SU-DHL-6 (cell line): ENCODE data around the gene CACNA2D4.

ENCODE experiments used
- H2AFZ ChIP-seq: fragments of 200-600 bp; sonication (generic); 2 replicates; pipeline ENCODE4 v1.6.1; 2014; ENCODE audit warnings: low read depth, mild to moderate bottlenecking, moderate library complexity, mixed read lengths, antibody characterized with exemption, low read length; ENCODE audit not compliant: severe bottlenecking
- H3F3A ChIP-seq: fragments of 200-600 bp; shearing (Covaris generic); 2 replicates; pipeline ENCODE4 v1.6.0; 2016; ENCODE audit warnings: antibody characterized with exemption, mild to moderate bottlenecking; ENCODE audit not compliant: insufficient read depth
- H3K27ac ChIP-seq: fragments of 200-600 bp; sonication (generic); 2 replicates; pipeline ENCODE4 v1.5.1; 2016; ENCODE audit warnings: low read depth, mild to moderate bottlenecking, low read length, moderate library complexity, mixed read lengths
- H3K27me3 ChIP-seq: fragments of 200-600 bp; sonication (generic), shearing (Covaris generic); 2 replicates; pipeline ENCODE4 v1.6.0; 2014; ENCODE audit warnings: mild to moderate bottlenecking, low read length
- H3K36me3 ChIP-seq: fragments of 200-600 bp; sonication (generic); 2 replicates; pipeline ENCODE4 v1.6.1; 2014; ENCODE audit warnings: mild to moderate bottlenecking, low read length, mixed read lengths
- H3K4me2 ChIP-seq: fragments of 300-600, 200-600 bp; shearing (Covaris generic), sonication (generic); 2 replicates; pipeline ENCODE4 v1.6.0; 2014; ENCODE audit warnings: low read length, low read depth, mild to moderate bottlenecking; ENCODE audit not compliant: poor library complexity, severe bottlenecking
- H3K4me3 ChIP-seq: fragments of 200-600 bp; sonication (generic); 2 replicates; pipeline ENCODE4 v1.5.1; 2014; ENCODE audit warnings: antibody characterized with exemption, low read length, mild to moderate bottlenecking, mixed read lengths; ENCODE audit not compliant: insufficient read depth, poor library complexity, severe bottlenecking
- H3K79me2 ChIP-seq: fragments of 200-600 bp; sonication (generic); 2 replicates; pipeline ENCODE4 v1.6.1; 2014; ENCODE audit warnings: mild to moderate bottlenecking, low read length, moderate library complexity; ENCODE audit not compliant: insufficient read depth
- H3K9ac ChIP-seq: fragments of 200-600 bp; sonication (generic); 2 replicates; pipeline ENCODE4 v1.7.0; 2014; ENCODE audit warnings: mild to moderate bottlenecking, low read length
- H3K9me2 ChIP-seq: fragments of 200-600 bp; sonication (generic); replicated peaks from 2 replicates; pipeline ENCODE4 v1.6.1; 2014; ENCODE audit warnings: low read length; ENCODE audit not compliant: insufficient read depth
- H3K9me3 ChIP-seq: fragments of 200-600 bp; sonication (generic); 2 replicates; pipeline ENCODE4 v1.6.1; 2014; ENCODE audit warnings: low read length, mixed read lengths; ENCODE audit not compliant: insufficient read depth
- H4K20me1 ChIP-seq: fragments of 200-600 bp; sonication (generic); 2 replicates; pipeline ENCODE4 v1.6.1; 2014; ENCODE audit warnings: low read depth, mild to moderate bottlenecking, antibody characterized with exemption, low read length, moderate library complexity, mixed read lengths
- CTCF ChIP-seq: fragments of 200-600 bp; sonication (generic); IDR thresholded peaks from one replicate; pipeline ENCODE4 v1.5.1; 2017; ENCODE audit warnings: antibody characterized with exemption, mild to moderate bottlenecking, low read length, moderate library complexity; ENCODE audit not compliant: insufficient read depth, poor library complexity, severe bottlenecking
- EZH2phosphoT487 ChIP-seq: fragments of 200-600 bp; sonication (generic), shearing (Covaris generic); conservative IDR thresholded peaks from 2 replicates; pipeline ENCODE4 v1.6.1; 2018; ENCODE audit warnings: mild to moderate bottlenecking, antibody characterized with exemption, low read length, moderate library complexity, mixed read lengths

CACNA2D4 gene

GRCh38 chr12:1913377-1914113, 4.9 kb downstream of the CACNA2D4 start:
- Histone ChIP-seq H3K27ac (no peak overlapping the region), H3K9ac (no peak overlapping the region)

GRCh38 chr12:1912580-1913376, 5.7 kb downstream of the CACNA2D4 start:
- H3K4me2 ChIP-seq: no peak overlapping the region
- H3K27ac ChIP-seq: no peak overlapping the region
- H3K36me3 ChIP-seq: no peaks in the 10 kb centered on the region
- H3K9me3 ChIP-seq: no peaks in the 10 kb centered on the region
- no peak overlapping the region for H3K9ac ChIP-seq
- no peaks in the 10 kb centered on the region for H3K27me3 ChIP-seq
- H3K9me2 ChIP-seq: no peaks in the 10 kb centered on the region
- H2AFZ ChIP-seq: no peak overlapping the region
- no peaks in the 10 kb centered on the region for H3F3A ChIP-seq
- TF ChIP-seq CTCF (no peak), EZH2phosphoT487 (no peak)
- H3K4me3 ChIP-seq: no peak overlapping the region
- H3K79me2 ChIP-seq: no peaks in the 10 kb centered on the region
- no peaks in the 10 kb centered on the region for H4K20me1 ChIP-seq

More at GRCh38 chr12:1913377-1914113, 4.9 kb downstream of the CACNA2D4 start:
- Histone ChIP-seq H3K9me2 (no peaks in the 10 kb centered on the region), H2AFZ (no peak overlapping the region), H3K9me3 (no peaks in the 10 kb centered on the region), H3K4me3 (no peak overlapping the region), H3K79me2 (no peaks in the 10 kb centered on the region), H3K27me3 (no peaks in the 10 kb centered on the region), H4K20me1 (no peaks in the 10 kb centered on the region), H3F3A (no peaks in the 10 kb centered on the region), H3K36me3 (no peaks in the 10 kb centered on the region), H3K4me2 (no peak overlapping the region)
- TF ChIP-seq EZH2phosphoT487 (no peak), CTCF (no peak)

GRCh38 chr12:1911598-1912575, 6.6 kb downstream of the CACNA2D4 start:
- Histone ChIP-seq H3K27ac (no peak overlapping the region), H3K4me3 (no peak overlapping the region), H3K4me2 (no peak overlapping the region), H3K27me3 (no peaks in the 10 kb centered on the region), H3K9me3 (no peaks in the 10 kb centered on the region), H4K20me1 (no peaks in the 10 kb centered on the region), H3K9me2 (no peaks in the 10 kb centered on the region), H3F3A (no peaks in the 10 kb centered on the region), H2AFZ (no peak overlapping the region), H3K79me2 (no peaks in the 10 kb centered on the region), H3K9ac (no peak overlapping the region), H3K36me3 (no peaks in the 10 kb centered on the region)
- TF ChIP-seq EZH2phosphoT487 (no peak), CTCF (no peak)
